Activated naive CD4-positive, alpha-beta T cell treated with anti-CD3 and anti-CD28 coated beads, Interleukin-2, amount 50 U/mL, for 24 hours (primary cell): ENCODE measurements around the gene PLA2G12A.

Experiments
- H3K27ac Mint-ChIP-seq: one replicate; pipeline ENCODE4 v1.8.0; 2021; ENCODE audit warnings: mild to moderate bottlenecking, mixed read lengths
- H3K27me3 Mint-ChIP-seq: one replicate; pipeline ENCODE4 v1.8.0; 2021; ENCODE audit warnings: mixed read lengths
- H3K36me3 Mint-ChIP-seq: one replicate; pipeline ENCODE4 v1.8.0; 2021; ENCODE audit warnings: mixed read lengths
- H3K4me1 Mint-ChIP-seq: one replicate; pipeline ENCODE4 v1.8.0; 2021; ENCODE audit warnings: mixed read lengths
- H3K4me3 Mint-ChIP-seq: one replicate; pipeline ENCODE4 v1.8.0; 2021; ENCODE audit warnings: mild to moderate bottlenecking, mixed read lengths
- H3K9me3 Mint-ChIP-seq: one replicate; pipeline ENCODE4 v1.8.0; 2021; ENCODE audit warnings: mixed read lengths

The PLA2G12A gene

DNA sequence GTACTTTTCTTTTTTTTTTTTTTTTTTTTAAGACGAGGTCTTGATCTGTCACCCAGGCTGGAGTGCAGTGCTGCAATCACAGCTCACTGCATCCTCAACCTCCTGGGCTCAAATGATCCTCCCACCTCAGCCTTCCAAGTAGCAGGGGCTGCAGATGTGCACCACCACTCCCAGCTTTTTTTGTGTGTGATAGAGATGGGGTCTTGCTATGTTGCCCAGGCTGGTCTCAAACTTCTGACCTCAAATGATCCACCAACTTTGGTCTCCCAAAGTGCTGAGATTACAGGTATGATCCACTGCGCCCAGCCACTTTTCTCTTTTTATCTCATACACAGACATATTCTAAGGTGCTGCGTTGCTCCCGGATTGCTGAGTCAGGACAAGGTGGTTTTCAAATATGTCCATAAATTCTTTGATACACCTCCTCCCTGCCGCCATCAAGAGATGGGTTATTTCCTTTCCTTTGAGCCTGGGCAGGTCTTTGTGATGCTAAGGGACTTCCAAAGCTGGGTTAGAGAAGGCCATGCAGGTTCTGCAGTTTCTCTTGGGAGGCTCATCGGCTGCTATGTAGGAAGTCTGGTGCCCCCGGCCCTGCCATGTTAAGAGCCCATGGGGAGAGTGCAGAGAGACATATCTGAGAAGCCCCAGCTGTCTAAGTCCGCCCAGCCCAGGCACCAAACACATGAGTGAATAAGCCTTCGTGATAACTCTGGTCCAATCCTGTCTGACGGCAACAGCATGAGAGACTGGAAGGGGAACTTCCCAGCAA lies 8.4 kb upstream of the PLA2G12A start:
- Mint-ChIP-seq H3K9me3 (no peaks in the 10 kb centered on the region), H3K27me3 (no peaks in the 10 kb centered on the region), H3K36me3 (no peaks in the 10 kb centered on the region), H3K4me1 (no peaks in the 10 kb centered on the region), H3K4me3 (no peak overlapping the region), H3K27ac (no peak overlapping the region)

GRCh38 chr4:109735566-109736365 lies 5.9 kb upstream of the PLA2G12A start:
- Mint-ChIP-seq H3K27ac (no peak overlapping the region), H3K36me3 (no peaks in the 10 kb centered on the region), H3K4me1 (no peaks in the 10 kb centered on the region), H3K27me3 (no peaks in the 10 kb centered on the region), H3K9me3 (no peaks in the 10 kb centered on the region), H3K4me3 (no peak overlapping the region)

DNA sequence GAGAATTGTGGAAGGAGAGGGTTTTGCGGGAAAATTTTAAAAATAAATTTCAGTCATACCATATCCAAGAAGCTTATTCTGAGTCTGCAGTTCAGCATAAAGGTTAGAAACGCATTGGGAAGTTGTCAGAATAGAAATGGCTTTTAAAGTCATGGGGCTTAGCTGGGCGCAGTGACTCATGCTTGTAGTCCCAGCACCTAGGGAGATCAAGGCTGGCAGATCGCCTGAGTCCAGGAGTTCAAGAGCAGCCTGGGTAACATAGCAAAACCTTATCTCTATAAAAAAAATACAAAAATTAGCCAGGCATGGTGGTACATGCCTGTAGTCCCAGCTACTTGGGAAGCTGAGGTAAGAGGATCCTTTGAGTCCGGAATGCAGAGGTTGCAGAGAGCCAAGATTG lies 3.9 kb upstream of the PLA2G12A start:
- Mint-ChIP-seq H3K27ac (no peak overlapping the region), H3K9me3 (no peaks in the 10 kb centered on the region), H3K4me1 (peaks cover 6% of the 10 kb centered on the region), H3K36me3 (no peaks in the 10 kb centered on the region), H3K4me3 (no peak overlapping the region), H3K27me3 (no peaks in the 10 kb centered on the region)

DNA sequence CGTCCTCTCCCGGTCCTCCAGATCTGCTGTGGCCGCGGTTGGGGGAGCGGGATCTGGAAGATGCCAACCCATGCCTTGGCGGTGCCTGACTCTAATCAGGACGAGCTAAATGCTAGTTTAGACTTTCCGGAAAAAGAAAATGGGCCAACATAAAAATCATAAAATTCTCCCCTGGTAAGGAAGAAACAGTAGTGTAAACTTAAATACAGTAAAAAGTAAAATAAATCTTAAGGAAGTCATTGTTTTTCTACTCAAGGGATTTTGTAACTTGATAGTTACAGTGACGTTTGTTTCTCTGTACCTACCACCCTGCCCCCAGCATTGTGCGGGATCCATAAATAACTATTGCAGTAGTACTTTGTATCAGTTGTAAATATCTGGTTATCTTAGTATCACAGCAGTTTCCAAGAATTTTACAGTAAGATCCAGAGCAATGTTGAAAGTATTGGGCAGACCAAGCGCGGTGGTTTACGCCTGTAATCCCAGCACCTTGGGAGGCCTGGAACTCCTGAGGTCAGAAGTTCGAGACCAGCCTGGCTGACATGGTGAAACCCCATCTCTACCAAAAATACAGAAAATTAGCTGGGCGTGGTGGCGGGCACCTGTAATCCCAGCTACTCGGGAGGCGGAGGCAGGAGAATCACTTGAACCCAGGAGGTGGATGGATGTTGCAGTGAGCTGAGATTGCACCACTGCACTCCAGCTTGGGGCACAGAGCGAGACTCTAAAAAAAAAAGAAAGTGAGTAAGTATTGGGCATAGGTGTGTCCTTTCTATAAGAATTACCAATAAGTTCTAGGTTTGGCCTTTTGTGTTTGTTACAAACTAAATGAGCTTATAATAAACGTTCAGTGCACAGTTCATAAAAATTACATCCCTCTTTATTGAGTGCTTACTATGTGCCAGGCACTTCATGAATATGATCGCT lies 1.0 kb upstream of the PLA2G12A start:
- peak overlapping the region; percentile 85 for H3K4me3 Mint-ChIP-seq
- no peaks in the 10 kb centered on the region for H3K27me3 Mint-ChIP-seq
- no peaks in the 10 kb centered on the region for H3K9me3 Mint-ChIP-seq
- peaks cover 26% of the 10 kb centered on the region for H3K4me1 Mint-ChIP-seq
- H3K27ac Mint-ChIP-seq, result no peak overlapping the region
- H3K36me3 Mint-ChIP-seq, result peaks cover 5% of the 10 kb centered on the region

DNA sequence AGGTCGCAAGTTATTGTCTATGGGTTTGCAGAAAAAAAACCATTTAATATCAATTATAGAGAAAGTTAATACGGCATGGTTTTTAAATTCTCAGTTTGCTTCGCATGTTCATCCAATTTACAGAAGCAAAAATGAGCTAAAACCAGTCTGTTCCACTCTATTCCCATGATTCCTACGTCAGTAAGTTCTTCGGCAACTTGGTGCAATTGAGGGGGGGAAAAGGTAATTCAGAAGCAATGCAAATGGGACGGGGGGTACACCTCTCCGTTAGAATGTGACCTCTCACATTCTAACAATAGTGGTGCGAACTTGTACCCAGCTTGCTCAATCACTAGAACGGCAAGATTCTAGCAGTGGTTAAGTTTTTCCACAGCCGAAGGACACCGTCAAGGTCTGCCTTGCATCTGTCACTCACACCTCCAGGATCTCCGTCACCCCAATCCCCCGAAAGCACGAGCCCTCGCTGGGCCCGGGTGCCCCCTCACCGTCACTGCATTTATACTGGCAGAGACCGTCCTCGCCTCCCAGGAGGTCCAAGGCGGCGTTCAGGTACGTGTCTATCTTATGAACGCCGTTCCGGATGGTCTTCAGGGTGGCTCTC lies 653 bp downstream of the PLA2G12A start:
- Mint-ChIP-seq H3K9me3 (no peaks in the 10 kb centered on the region), H3K4me3 (peak overlapping the region; percentile 93), H3K4me1 (peaks cover 32% of the 10 kb centered on the region), H3K27ac (peak overlapping the region; percentile 77), H3K27me3 (no peaks in the 10 kb centered on the region), H3K36me3 (peaks cover 9% of the 10 kb centered on the region)

DNA sequence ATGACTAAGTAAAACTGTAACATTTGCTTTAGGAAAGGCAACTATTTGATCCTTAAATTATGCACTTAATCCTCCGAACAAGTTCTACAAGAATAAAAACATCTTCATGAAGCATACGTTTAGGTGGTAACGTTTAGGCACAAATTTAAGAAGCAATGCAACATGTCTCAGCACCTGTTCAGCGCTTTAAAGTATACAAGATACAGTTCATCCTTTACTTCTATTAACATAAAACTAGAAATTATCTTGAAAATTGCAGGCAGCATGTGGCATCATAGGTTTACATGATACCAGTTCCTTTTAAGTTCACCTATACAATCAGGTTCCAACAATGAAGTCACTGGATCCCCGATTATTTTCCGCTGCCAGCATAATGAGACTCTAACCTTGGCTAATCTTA lies 1.5 kb downstream of the PLA2G12A start:
- Mint-ChIP-seq H3K27me3 (no peaks in the 10 kb centered on the region), H3K4me3 (peak overlapping the region; percentile 93), H3K36me3 (peaks cover 10% of the 10 kb centered on the region), H3K9me3 (no peaks in the 10 kb centered on the region), H3K4me1 (peaks cover 33% of the 10 kb centered on the region), H3K27ac (no peak overlapping the region)

DNA sequence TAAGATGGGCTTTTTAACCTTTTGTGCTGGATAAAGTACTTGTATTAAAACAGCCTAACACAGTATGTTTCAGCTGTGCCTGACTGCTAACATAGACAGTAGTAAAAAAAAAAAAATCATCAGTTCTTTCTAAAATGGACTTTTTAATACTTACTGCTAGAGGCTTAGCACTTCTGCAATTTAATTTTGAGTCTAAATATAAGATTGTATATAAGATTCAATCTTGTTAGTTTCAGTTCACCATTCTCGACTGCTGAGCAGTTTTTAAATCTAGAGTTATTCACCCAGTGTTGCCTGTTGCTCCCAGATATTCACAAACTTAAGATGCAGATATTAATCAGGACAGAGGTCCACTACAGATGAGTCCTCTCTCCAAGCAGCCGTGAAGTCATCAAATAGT lies 6.8 kb downstream of the PLA2G12A start:
- Mint-ChIP-seq H3K36me3 (peaks cover 17% of the 10 kb centered on the region), H3K27me3 (no peaks in the 10 kb centered on the region), H3K27ac (no peak overlapping the region), H3K4me1 (peaks cover 26% of the 10 kb centered on the region), H3K9me3 (no peaks in the 10 kb centered on the region), H3K4me3 (no peak overlapping the region)

- no peak overlapping the region for H3K27ac Mint-ChIP-seq
Observed at GRCh38 chr4:109722357-109722756, 7.5 kb downstream of the PLA2G12A start.

GRCh38 chr4:109721033-109721432 lies 8.8 kb downstream of the PLA2G12A start:
- peak overlapping the region; percentile 15 for H3K27ac Mint-ChIP-seq
- peaks cover 25% of the 10 kb centered on the region for H3K36me3 Mint-ChIP-seq

More at GRCh38 chr4:109722357-109722756, 7.5 kb downstream of the PLA2G12A start:
- H3K36me3 Mint-ChIP-seq, result peaks cover 20% of the 10 kb centered on the region
- H3K4me1 Mint-ChIP-seq, result peaks cover 22% of the 10 kb centered on the region
- H3K9me3 Mint-ChIP-seq, result no peaks in the 10 kb centered on the region
- H3K27me3 Mint-ChIP-seq, result no peaks in the 10 kb centered on the region
- no peak overlapping the region for H3K4me3 Mint-ChIP-seq

DNA sequence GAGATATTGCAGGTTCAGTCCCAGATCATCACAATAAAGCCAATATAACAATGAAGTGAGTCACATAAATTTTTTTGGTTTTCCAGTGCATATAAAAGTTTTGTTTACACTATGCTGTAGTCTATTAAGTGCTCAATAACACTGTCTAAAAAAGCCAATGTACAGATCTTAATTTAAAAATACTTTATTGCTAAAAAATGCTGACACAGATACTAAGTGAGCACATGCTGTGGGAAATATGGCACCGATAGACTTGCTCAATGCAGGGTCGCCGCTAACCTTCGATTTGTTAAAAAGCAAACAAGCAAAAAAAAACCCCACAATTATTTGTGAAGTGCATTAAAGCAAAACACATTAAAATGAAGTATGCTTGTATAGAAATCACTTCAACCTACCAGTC lies 10.3 kb downstream of the PLA2G12A start:
- Mint-ChIP-seq H3K36me3 (peaks cover 23% of the 10 kb centered on the region), H3K27ac (no peak overlapping the region), H3K4me1 (peaks cover 9% of the 10 kb centered on the region), H3K4me3 (no peak overlapping the region), H3K27me3 (no peaks in the 10 kb centered on the region), H3K9me3 (no peaks in the 10 kb centered on the region)

More at GRCh38 chr4:109721033-109721432, 8.8 kb downstream of the PLA2G12A start:
- Mint-ChIP-seq H3K4me1 (peaks cover 13% of the 10 kb centered on the region), H3K4me3 (no peak overlapping the region), H3K27me3 (no peaks in the 10 kb centered on the region), H3K9me3 (no peaks in the 10 kb centered on the region)

GRCh38 chr4:109718759-109719158 lies 11.1 kb downstream of the PLA2G12A start:
- H3K27me3 Mint-ChIP-seq, result no peaks in the 10 kb centered on the region
- no peak overlapping the region for H3K27ac Mint-ChIP-seq
- H3K4me1 Mint-ChIP-seq, result peaks cover 5% of the 10 kb centered on the region
- H3K36me3 Mint-ChIP-seq, result peaks cover 20% of the 10 kb centered on the region
- no peaks in the 10 kb centered on the region for H3K9me3 Mint-ChIP-seq
- no peak overlapping the region for H3K4me3 Mint-ChIP-seq

DNA sequence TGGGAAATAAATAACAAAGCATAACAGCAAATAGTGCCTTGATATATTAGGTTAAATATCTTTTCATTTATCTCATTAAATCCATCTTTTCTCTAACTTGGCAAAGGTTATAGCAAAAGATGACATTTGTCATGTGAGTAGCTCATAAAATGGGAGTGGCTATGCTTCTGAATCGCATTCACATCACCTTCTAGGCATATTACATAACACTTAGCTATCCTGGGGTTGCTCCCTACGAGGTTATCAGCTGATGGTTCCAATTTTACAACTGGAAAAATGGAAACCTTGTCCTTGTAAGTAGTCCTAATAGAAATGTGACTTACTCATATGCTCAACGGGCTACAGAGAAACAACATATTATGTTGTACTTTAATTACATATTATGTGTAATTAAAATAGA lies 16.4 kb downstream of the PLA2G12A start:
- H3K4me1 Mint-ChIP-seq, result no peaks in the 10 kb centered on the region
- H3K27me3 Mint-ChIP-seq, result no peaks in the 10 kb centered on the region
- peaks cover 12% of the 10 kb centered on the region for H3K36me3 Mint-ChIP-seq
- H3K9me3 Mint-ChIP-seq, result no peaks in the 10 kb centered on the region
- no peak overlapping the region for H3K4me3 Mint-ChIP-seq
- H3K27ac Mint-ChIP-seq, result no peak overlapping the region

GRCh38 chr4:109708990-109709389 lies 20.9 kb downstream of the PLA2G12A start:
- Mint-ChIP-seq H3K4me1 (peaks cover 3% of the 10 kb centered on the region), H3K27me3 (no peaks in the 10 kb centered on the region), H3K4me3 (no peak overlapping the region), H3K9me3 (no peaks in the 10 kb centered on the region), H3K27ac (no peak overlapping the region), H3K36me3 (no peaks in the 10 kb centered on the region)

DNA sequence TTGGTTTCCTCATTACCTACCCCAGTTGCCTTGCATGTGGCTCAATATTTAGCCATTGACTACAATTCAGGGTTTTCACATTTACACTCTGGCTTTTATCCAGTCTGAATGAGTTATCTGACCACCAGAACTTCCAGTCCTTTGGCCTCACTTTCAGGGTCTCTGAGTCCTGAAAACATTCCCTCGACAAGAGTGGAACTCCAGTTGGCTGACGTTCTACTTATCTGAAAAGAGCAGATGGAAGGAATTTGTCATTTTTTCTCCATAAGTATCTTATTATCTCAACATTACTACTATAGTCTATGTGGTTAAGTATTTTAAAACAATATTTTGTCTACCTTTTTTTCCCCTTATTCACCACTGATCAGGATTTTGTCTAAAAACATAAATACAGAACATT lies 21.4 kb downstream of the PLA2G12A start:
- Mint-ChIP-seq H3K9me3 (no peaks in the 10 kb centered on the region), H3K4me3 (no peak overlapping the region), H3K27ac (peak overlapping the region; percentile 36), H3K4me1 (peaks cover 7% of the 10 kb centered on the region), H3K27me3 (no peaks in the 10 kb centered on the region), H3K36me3 (no peaks in the 10 kb centered on the region)
